WTC11 (cell line): ENCODE measurements around the gene ZNF608. TPM values are rescaled to one million over a fixed set of nuclear protein-coding genes. Genes with fewer than 3 reads are reported as not detected.
A peak's percentile ranks its signal among the peaks of the same experiment; 100 is the strongest.

Experiments used
- ATAC-seq: fragments of 200-7000 bp; cut with Tn5 transposase; 2 replicates; pipeline ENCODE4 v1.10.0; 2021; ENCODE audit warnings: mild to moderate bottlenecking, moderate library complexity
- CTCF ChIA-PET: fragments of 300-600 bp; sonication (Branson Sonifier 250); formaldehyde crosslinking; loops from one replicate; lab custom pipeline; 2021; ENCODE audit warnings: antibody characterized with exemption; lab: Charles Lee
- POLR2A ChIA-PET: fragments of 350-600 bp; sonication (Branson Sonifier 250); formaldehyde crosslinking; loops from one replicate; lab custom pipeline; 2021; ENCODE audit warnings: antibody characterized with exemption; lab: Charles Lee
- DNase-seq: peaks from one replicate; pipeline ENCODE4 v3.0.0; 2021; ENCODE audit warnings: low spot score
- H3K27ac Mint-ChIP-seq: 2 replicates; pipeline ENCODE4 v1.8.0; 2021; ENCODE audit warnings: mixed read lengths
- H3K27me3 Mint-ChIP-seq: 2 replicates; pipeline ENCODE4 v1.8.0; 2021; ENCODE audit warnings: low read depth, mild to moderate bottlenecking, moderate library complexity, mixed read lengths
- H3K36me3 Mint-ChIP-seq: 2 replicates; pipeline ENCODE4 v1.8.0; 2021; ENCODE audit warnings: mixed read lengths
- H3K4me1 Mint-ChIP-seq: 2 replicates; pipeline ENCODE4 v1.8.0; 2022; ENCODE audit warnings: mixed read lengths
- H3K4me3 Mint-ChIP-seq: 2 replicates; pipeline ENCODE4 v1.8.0; 2021; ENCODE audit warnings: mild to moderate bottlenecking, moderate library complexity, mixed read lengths
- H3K9me3 Mint-ChIP-seq: 2 replicates; pipeline ENCODE4 v1.8.0; 2021; ENCODE audit warnings: mixed read lengths
- EMX1 ChIP-seq: fragments of 250-450 bp; sonication (Bioruptor Pico); IDR thresholded peaks from 2 replicates; pipeline ENCODE4 v1.8.0; 2021; ENCODE audit warnings: mild to moderate bottlenecking
- ESRRA ChIP-seq: sonication (generic); formaldehyde crosslinking; IDR thresholded peaks from 2 replicates; pipeline ENCODE4 v1.8.1; 2022; ENCODE audit warnings: mild to moderate bottlenecking, missing genetic modification reagents, borderline replicate concordance
- NFATC4 ChIP-seq: fragments of 250-450 bp; sonication (Bioruptor Pico); IDR thresholded peaks from 2 replicates; pipeline ENCODE4 v1.9.0; 2021; ENCODE audit warnings: mild to moderate bottlenecking
- RORB ChIP-seq: fragments of 250-450 bp; sonication (Bioruptor Pico); IDR thresholded peaks from 2 replicates; pipeline ENCODE4 v1.9.0; 2021; ENCODE audit warnings: mild to moderate bottlenecking
- SP1 ChIP-seq: sonication (generic); formaldehyde crosslinking; conservative IDR thresholded peaks from 2 replicates; pipeline ENCODE4 v1.8.1; 2022; ENCODE audit warnings: missing genetic modification reagents
- TEAD4 ChIP-seq: sonication (generic); formaldehyde crosslinking; IDR thresholded peaks from 2 replicates; pipeline ENCODE4 v1.8.0; 2022; ENCODE audit warnings: mild to moderate bottlenecking, missing genetic modification reagents
- total RNA-seq: library from RNA; stranded (reverse); gene quantifications from 3 replicates; pipeline ENCODE4 v1.2.3, GENCODE V29; 2021
- TF ChIP-seq, protein P1 (sequence below): sonication (generic); formaldehyde crosslinking; IDR thresholded peaks from 2 replicates; pipeline ENCODE4 v1.8.0; 2022; ENCODE audit warnings: mild to moderate bottlenecking, missing genetic modification reagents
- TF ChIP-seq, protein P2 (sequence below): fragments of 250-450 bp; sonication (Bioruptor Pico); IDR thresholded peaks from 2 replicates; pipeline ENCODE4 v1.9.0; 2021; ENCODE audit warnings: mild to moderate bottlenecking
- TF ChIP-seq, protein P3 (sequence below): sonication (generic); formaldehyde crosslinking; IDR thresholded peaks from 2 replicates; pipeline ENCODE4 v1.8.1; 2023; ENCODE audit warnings: mild to moderate bottlenecking, missing genetic modification reagents, borderline replicate concordance
- TF ChIP-seq, protein P4 (sequence below): fragments of 250-450 bp; sonication (Bioruptor Pico); IDR thresholded peaks from 2 replicates; pipeline ENCODE4 v2.1.2; 2022; ENCODE audit warnings: mild to moderate bottlenecking, moderate library complexity
- TF ChIP-seq, protein P5 (sequence below): fragments of 250-450 bp; sonication (Bioruptor Pico); IDR thresholded peaks from 2 replicates; pipeline ENCODE4 v1.9.0; 2021; ENCODE audit warnings: mild to moderate bottlenecking

The ZNF608 gene
- total RNA-seq, 1 experiment from 2014 or later, result 40.6 TPM

DNA sequence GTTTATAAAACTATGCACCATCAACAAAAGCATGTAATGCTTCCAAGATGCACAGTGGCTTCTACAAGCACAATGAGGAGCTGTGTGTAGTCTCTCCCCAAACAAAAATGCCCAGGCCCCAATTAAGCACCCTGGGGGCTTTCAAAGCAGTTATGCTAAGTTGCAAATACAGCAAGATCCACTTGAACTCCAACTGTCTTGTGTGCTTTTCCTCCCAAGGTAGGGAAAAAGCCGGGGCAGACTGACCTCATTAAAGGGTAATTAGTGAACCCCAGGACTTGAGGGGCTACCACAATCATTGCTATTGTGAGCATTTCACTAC is 13.1 kb downstream of the ZNF608 start:
- no peak; the same call in 1 of the 2 replicates for ATAC-seq
- peak overlapping the region; percentile 13 for H3K27ac Mint-ChIP-seq
- CTCF ChIA-PET, result interaction anchor here (0.7 kb wide), 1 partner anchor 678 kb away, joined by 4 read pairs; no protein-coding TSS in a partner anchor
- TF ChIP-seq, protein P1, sequence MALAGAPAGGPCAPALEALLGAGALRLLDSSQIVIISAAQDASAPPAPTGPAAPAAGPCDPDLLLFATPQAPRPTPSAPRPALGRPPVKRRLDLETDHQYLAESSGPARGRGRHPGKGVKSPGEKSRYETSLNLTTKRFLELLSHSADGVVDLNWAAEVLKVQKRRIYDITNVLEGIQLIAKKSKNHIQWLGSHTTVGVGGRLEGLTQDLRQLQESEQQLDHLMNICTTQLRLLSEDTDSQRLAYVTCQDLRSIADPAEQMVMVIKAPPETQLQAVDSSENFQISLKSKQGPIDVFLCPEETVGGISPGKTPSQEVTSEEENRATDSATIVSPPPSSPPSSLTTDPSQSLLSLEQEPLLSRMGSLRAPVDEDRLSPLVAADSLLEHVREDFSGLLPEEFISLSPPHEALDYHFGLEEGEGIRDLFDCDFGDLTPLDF, result no peak
- TF ChIP-seq SP1 (CRISPR knock-in tag) (0 out of 2 replicates have a peak, but pooled peaks have one; percentile 32), NFATC4 (CRISPR knock-in tag) (no peak), EMX1 (CRISPR knock-in tag) (no peak)
- TF ChIP-seq, protein P2, sequence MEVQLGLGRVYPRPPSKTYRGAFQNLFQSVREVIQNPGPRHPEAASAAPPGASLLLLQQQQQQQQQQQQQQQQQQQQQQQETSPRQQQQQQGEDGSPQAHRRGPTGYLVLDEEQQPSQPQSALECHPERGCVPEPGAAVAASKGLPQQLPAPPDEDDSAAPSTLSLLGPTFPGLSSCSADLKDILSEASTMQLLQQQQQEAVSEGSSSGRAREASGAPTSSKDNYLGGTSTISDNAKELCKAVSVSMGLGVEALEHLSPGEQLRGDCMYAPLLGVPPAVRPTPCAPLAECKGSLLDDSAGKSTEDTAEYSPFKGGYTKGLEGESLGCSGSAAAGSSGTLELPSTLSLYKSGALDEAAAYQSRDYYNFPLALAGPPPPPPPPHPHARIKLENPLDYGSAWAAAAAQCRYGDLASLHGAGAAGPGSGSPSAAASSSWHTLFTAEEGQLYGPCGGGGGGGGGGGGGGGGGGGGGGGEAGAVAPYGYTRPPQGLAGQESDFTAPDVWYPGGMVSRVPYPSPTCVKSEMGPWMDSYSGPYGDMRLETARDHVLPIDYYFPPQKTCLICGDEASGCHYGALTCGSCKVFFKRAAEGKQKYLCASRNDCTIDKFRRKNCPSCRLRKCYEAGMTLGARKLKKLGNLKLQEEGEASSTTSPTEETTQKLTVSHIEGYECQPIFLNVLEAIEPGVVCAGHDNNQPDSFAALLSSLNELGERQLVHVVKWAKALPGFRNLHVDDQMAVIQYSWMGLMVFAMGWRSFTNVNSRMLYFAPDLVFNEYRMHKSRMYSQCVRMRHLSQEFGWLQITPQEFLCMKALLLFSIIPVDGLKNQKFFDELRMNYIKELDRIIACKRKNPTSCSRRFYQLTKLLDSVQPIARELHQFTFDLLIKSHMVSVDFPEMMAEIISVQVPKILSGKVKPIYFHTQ (CRISPR knock-in tag), result no peak
- TF ChIP-seq, protein P3, sequence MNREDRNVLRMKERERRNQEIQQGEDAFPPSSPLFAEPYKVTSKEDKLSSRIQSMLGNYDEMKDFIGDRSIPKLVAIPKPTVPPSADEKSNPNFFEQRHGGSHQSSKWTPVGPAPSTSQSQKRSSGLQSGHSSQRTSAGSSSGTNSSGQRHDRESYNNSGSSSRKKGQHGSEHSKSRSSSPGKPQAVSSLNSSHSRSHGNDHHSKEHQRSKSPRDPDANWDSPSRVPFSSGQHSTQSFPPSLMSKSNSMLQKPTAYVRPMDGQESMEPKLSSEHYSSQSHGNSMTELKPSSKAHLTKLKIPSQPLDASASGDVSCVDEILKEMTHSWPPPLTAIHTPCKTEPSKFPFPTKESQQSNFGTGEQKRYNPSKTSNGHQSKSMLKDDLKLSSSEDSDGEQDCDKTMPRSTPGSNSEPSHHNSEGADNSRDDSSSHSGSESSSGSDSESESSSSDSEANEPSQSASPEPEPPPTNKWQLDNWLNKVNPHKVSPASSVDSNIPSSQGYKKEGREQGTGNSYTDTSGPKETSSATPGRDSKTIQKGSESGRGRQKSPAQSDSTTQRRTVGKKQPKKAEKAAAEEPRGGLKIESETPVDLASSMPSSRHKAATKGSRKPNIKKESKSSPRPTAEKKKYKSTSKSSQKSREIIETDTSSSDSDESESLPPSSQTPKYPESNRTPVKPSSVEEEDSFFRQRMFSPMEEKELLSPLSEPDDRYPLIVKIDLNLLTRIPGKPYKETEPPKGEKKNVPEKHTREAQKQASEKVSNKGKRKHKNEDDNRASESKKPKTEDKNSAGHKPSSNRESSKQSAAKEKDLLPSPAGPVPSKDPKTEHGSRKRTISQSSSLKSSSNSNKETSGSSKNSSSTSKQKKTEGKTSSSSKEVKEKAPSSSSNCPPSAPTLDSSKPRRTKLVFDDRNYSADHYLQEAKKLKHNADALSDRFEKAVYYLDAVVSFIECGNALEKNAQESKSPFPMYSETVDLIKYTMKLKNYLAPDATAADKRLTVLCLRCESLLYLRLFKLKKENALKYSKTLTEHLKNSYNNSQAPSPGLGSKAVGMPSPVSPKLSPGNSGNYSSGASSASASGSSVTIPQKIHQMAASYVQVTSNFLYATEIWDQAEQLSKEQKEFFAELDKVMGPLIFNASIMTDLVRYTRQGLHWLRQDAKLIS (CRISPR knock-in tag), result no peak
- TF ChIP-seq, protein P4, sequence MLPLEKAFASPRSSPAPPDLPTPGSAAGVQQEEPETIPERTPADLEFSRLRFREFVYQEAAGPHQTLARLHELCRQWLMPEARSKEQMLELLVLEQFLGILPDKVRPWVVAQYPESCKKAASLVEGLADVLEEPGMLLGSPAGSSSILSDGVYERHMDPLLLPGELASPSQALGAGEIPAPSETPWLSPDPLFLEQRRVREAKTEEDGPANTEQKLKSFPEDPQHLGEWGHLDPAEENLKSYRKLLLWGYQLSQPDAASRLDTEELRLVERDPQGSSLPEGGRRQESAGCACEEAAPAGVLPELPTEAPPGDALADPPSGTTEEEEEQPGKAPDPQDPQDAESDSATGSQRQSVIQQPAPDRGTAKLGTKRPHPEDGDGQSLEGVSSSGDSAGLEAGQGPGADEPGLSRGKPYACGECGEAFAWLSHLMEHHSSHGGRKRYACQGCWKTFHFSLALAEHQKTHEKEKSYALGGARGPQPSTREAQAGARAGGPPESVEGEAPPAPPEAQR, result no peak
- TF ChIP-seq, all 79 proteins: peak for 1
- H3K36me3 Mint-ChIP-seq, result no peaks in the 10 kb centered on the region
- H3K4me1 Mint-ChIP-seq, result peaks cover 21% of the 10 kb centered on the region
- H3K27me3 Mint-ChIP-seq, result no peaks in the 10 kb centered on the region
- POLR2A ChIA-PET, result interaction anchor here (0.7 to 1.1 kb wide), 5 partner anchors 15 to 481 kb away, joined by 3 to 9 read pairs (median 7); no protein-coding TSS in a partner anchor
- DNase-seq, result no peak
- peak overlapping the region; percentile 15 for H3K4me3 Mint-ChIP-seq
- H3K9me3 Mint-ChIP-seq, result no peaks in the 10 kb centered on the region

DNA sequence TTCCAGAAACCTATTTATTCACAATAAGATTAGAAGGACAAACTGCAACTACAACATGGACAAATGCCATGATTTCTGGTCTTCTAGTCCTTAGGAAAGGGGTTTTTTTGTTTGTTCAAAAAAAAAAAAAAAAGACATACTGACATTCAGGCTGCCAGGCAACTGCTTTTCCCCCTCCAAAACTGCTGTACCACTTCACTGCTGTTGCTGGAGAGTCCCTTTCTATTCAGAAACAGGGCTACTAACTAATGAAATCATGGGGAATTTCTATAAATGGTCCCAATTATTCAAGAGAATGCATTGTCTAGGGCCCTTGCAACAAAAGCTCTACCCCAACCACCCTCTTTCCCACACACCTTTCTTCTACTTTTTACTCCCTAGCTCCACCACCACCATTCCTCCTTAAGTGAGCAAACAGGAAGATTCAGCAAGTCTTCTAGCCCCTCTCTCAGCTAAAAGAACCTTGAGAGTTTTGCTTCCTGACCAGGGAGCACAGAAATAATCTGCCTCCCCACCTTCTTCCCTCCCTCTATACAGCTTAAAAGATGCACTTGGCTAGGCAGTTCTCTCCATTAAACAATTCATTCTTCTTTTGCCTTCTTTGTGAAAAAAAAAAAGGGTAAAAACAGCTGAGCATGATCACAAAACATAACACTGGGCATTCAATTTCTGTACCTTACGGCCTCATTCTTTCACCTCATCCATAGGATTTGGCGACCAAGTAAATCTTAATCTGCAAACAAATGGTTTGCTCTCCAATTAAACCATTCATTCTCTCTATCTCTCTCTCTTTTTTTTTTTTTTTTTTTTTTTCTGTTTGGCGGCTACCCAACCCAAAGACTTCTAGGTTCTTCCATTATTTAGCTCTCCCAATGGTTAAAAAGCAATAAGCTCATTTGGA is 13.8 kb downstream of the ZNF608 start:
- Mint-ChIP-seq H3K4me1 (peaks cover 22% of the 10 kb centered on the region), H3K36me3 (no peaks in the 10 kb centered on the region), H3K27me3 (no peaks in the 10 kb centered on the region), H3K4me3 (peak overlapping the region; percentile 15), H3K27ac (peak overlapping the region; percentile 64), H3K9me3 (no peaks in the 10 kb centered on the region)
- ATAC-seq (peak; percentile 5; the same call in 1 of the 2 replicates), DNase-seq (no peak)
- ChIA-PET POLR2A (interaction anchor here (0.6 to 1.1 kb wide), 7 partner anchors 15 to 572 kb away, joined by 3 to 9 read pairs (median 4); no protein-coding TSS in a partner anchor), CTCF (interaction anchor here (0.7 to 1.0 kb wide), 4 partner anchors 16 to 1873 kb away, joined by 3 to 7 read pairs (median 4); no protein-coding TSS in a partner anchor)
- TF ChIP-seq RORB (CRISPR knock-in tag), result no peak
- no peak for TF ChIP-seq ESRRA (CRISPR knock-in tag)
- TF ChIP-seq, protein P5, sequence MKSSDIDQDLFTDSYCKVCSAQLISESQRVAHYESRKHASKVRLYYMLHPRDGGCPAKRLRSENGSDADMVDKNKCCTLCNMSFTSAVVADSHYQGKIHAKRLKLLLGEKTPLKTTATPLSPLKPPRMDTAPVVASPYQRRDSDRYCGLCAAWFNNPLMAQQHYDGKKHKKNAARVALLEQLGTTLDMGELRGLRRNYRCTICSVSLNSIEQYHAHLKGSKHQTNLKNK, result no peak
- TF ChIP-seq TEAD4 (CRISPR knock-in tag), result no peak
